ENCODE data around the gene PDE4B. TPM values are rescaled to one million over a fixed set of nuclear protein-coding genes. Genes with fewer than 3 reads are reported as not detected.

PDE4B gene
- total RNA-seq, 4 donors from 2014 or later, result 0.08 to 6.7 (median 3.4) TPM

GRCh38 chr1:65827346-65827745, 34.7 kb downstream of the PDE4B start:
- H3K27ac ChIP-seq, result no peak overlapping the region
- H3K4me1 ChIP-seq, result no peaks in the 10 kb centered on the region
- H3K36me3 ChIP-seq, result no peaks in the 10 kb centered on the region
- no peaks in the 10 kb centered on the region for H3K27me3 ChIP-seq
- 67 to 82% methylated on average over 1 of the region's 1 CpG for WGBS, 2 donors
- no peak for DNase-seq
- H3K9me3 ChIP-seq, result peaks cover 0 to 5% (median 0%) of the 10 kb centered on the region in 3 donors
- no peak for TF ChIP-seq CTCF (IDR thresholded peaks at IDR 0.05)
- H3K4me3 ChIP-seq, result no peak overlapping the region
- intact Hi-C loops (cut with DNase I), result no loop called here

- H3K4me1 ChIP-seq, result no peaks in the 10 kb centered on the region
- no peak for DNase-seq
- H3K36me3 ChIP-seq, result no peaks in the 10 kb centered on the region
- no peak overlapping the region for H3K27ac ChIP-seq
- H3K4me3 ChIP-seq, result no peak overlapping the region
- H3K27me3 ChIP-seq, result no peaks in the 10 kb centered on the region
- TF ChIP-seq CTCF (IDR thresholded peaks at IDR 0.05), result no peak
- no peak for TF ChIP-seq POLR2A (IDR thresholded peaks at IDR 0.05)
- no peaks in the 10 kb centered on the region for H3K9me3 ChIP-seq
- 67 to 89% methylated on average over 1 of the region's 1 CpG for WGBS, 2 donors
- intact Hi-C loops (cut with DNase I), result no loop called here
Measured at GRCh38 chr1:65830306-65830705, 37.6 kb downstream of the PDE4B start.

- Histone ChIP-seq H3K27me3 (no peaks in the 10 kb centered on the region), H3K4me1 (no peaks in the 10 kb centered on the region), H3K9me3 (no peaks in the 10 kb centered on the region), H3K27ac (no peak overlapping the region), H3K4me3 (no peak overlapping the region), H3K36me3 (no peaks in the 10 kb centered on the region)
- 44 to 68% methylated on average over 3 of the region's 3 CpGs for WGBS, 2 donors
- intact Hi-C loops (cut with DNase I), result no loop called here
- no peak for TF ChIP-seq POLR2A (IDR thresholded peaks at IDR 0.05)
- TF ChIP-seq CTCF (IDR thresholded peaks at IDR 0.05), result no peak
- DNase-seq, result no peak
Measured at GRCh38 chr1:65832296-65832695, 39.6 kb downstream of the PDE4B start.

GRCh38 chr1:65836686-65837085, 44.0 kb downstream of the PDE4B start:
- Histone ChIP-seq H3K9me3 (no peaks in the 10 kb centered on the region), H3K36me3 (no peaks in the 10 kb centered on the region), H3K4me3 (no peak overlapping the region), H3K27me3 (no peaks in the 10 kb centered on the region), H3K4me1 (no peaks in the 10 kb centered on the region), H3K27ac (no peak overlapping the region)
- 54 to 65% methylated on average over 3 of the region's 3 CpGs for whole genome bisulfite sequencing, 2 donors
- DNase-seq, result no peak
- intact Hi-C loops (cut with DNase I), result no loop called here
- TF ChIP-seq POLR2A (IDR thresholded peaks at IDR 0.05) (no peak), CTCF (IDR thresholded peaks at IDR 0.05) (no peak)

- WGBS, 2 donors, result 83 to 93% methylated on average over 7 of the region's 7 CpGs
- no peaks in the 10 kb centered on the region for H3K36me3 ChIP-seq
- H3K4me1 ChIP-seq, result no peaks in the 10 kb centered on the region
- no peaks in the 10 kb centered on the region for H3K27me3 ChIP-seq
- no peak overlapping the region for H3K4me3 ChIP-seq
- intact Hi-C loops (cut with DNase I), result no loop called here
- no peaks in the 10 kb centered on the region for H3K9me3 ChIP-seq
- no peak for TF ChIP-seq CTCF (IDR thresholded peaks at IDR 0.05)
- no peak for TF ChIP-seq POLR2A (IDR thresholded peaks at IDR 0.05)
- DNase-seq, result no peak
- no peak overlapping the region for H3K27ac ChIP-seq
Measured at GRCh38 chr1:65840683-65841082, 48.0 kb downstream of the PDE4B start.

Data from esophagus squamous epithelium (tissue), 5 donors.